ENCODE results near the gene CDK7. TPM values are rescaled to one million over a fixed set of nuclear protein-coding genes. Genes with fewer than 3 reads are reported as not detected.
A peak's percentile ranks its signal among the peaks of the same experiment; 100 is the strongest.
"Not testable (repeated sequence)": the region's sequence is repeated elsewhere in the genome, so short reads cannot be mapped to it uniquely, and the experiment has no call there.

The CDK7 gene
- total RNA-seq, 2 donors from 2014 or later, result 37.5 to 52.4 TPM

- ATAC-seq (replicated peaks); H3K27me3 Mint-ChIP-seq; H3K9me3 Mint-ChIP-seq; H3K27ac Mint-ChIP-seq; H3K4me3 Mint-ChIP-seq: not testable (repeated sequence)
- Mint-ChIP-seq H3K4me1 (peaks cover 13% of the 10 kb centered on the region), H3K36me3 (ENCODE audit: low read depth) (peaks cover 18% of the 10 kb centered on the region)
Measured at GRCh38 chr5:69220371-69220770, 14.3 kb upstream of the CDK7 start.

- Mint-ChIP-seq H3K4me1 (peaks cover 12% of the 10 kb centered on the region), H3K36me3 (ENCODE audit: low read depth) (peaks cover 21% of the 10 kb centered on the region)
- not testable (repeated sequence) for ATAC-seq (replicated peaks); H3K27ac Mint-ChIP-seq; H3K4me3 Mint-ChIP-seq; H3K27me3 Mint-ChIP-seq; H3K9me3 Mint-ChIP-seq
Measured at GRCh38 chr5:69220833-69221232, 13.9 kb upstream of the CDK7 start.

GRCh38 chr5:69224520-69224919, 10.2 kb upstream of the CDK7 start:
- Mint-ChIP-seq H3K27me3 (no peaks in the 10 kb centered on the region), H3K4me1 (peaks cover 5% of the 10 kb centered on the region), H3K36me3 (ENCODE audit: low read depth) (peaks cover 43% of the 10 kb centered on the region), H3K27ac (no peak overlapping the region), H3K4me3 (no peak overlapping the region), H3K9me3 (no peaks in the 10 kb centered on the region)
- ATAC-seq (replicated peaks), result no peak

- Mint-ChIP-seq H3K4me3 (no peak overlapping the region), H3K9me3 (no peaks in the 10 kb centered on the region), H3K27ac (no peak overlapping the region), H3K4me1 (peaks cover 5% of the 10 kb centered on the region), H3K36me3 (ENCODE audit: low read depth) (peaks cover 51% of the 10 kb centered on the region), H3K27me3 (no peaks in the 10 kb centered on the region)
- no peak for ATAC-seq (replicated peaks)
Measured at GRCh38 chr5:69225860-69226259, 8.8 kb upstream of the CDK7 start.

- H3K36me3 Mint-ChIP-seq (ENCODE audit: low read depth), result peaks cover 44% of the 10 kb centered on the region
- H3K4me3 Mint-ChIP-seq, result no peak overlapping the region
- ATAC-seq (replicated peaks), result no peak
- no peak overlapping the region for H3K27ac Mint-ChIP-seq
- H3K9me3 Mint-ChIP-seq, result no peaks in the 10 kb centered on the region
- H3K27me3 Mint-ChIP-seq, result no peaks in the 10 kb centered on the region
- peaks cover 6% of the 10 kb centered on the region for H3K4me1 Mint-ChIP-seq
Measured at GRCh38 chr5:69230181-69230580, 4.5 kb upstream of the CDK7 start.

GRCh38 chr5:69231281-69231680, 3.4 kb upstream of the CDK7 start:
- ATAC-seq (replicated peaks), result no peak
- Mint-ChIP-seq H3K4me1 (peaks cover 6% of the 10 kb centered on the region), H3K27me3 (no peaks in the 10 kb centered on the region), H3K36me3 (ENCODE audit: low read depth) (peaks cover 43% of the 10 kb centered on the region), H3K9me3 (no peaks in the 10 kb centered on the region), H3K4me3 (no peak overlapping the region), H3K27ac (no peak overlapping the region)

- H3K4me1 Mint-ChIP-seq, result peaks cover 7% of the 10 kb centered on the region
- no peaks in the 10 kb centered on the region for H3K9me3 Mint-ChIP-seq
- H3K27me3 Mint-ChIP-seq, result no peaks in the 10 kb centered on the region
- H3K4me3 Mint-ChIP-seq, result no peak overlapping the region
- H3K27ac Mint-ChIP-seq, result no peak overlapping the region
- no peak for ATAC-seq (replicated peaks)
- peaks cover 49% of the 10 kb centered on the region for H3K36me3 Mint-ChIP-seq (ENCODE audit: low read depth)
Measured at GRCh38 chr5:69231851-69232250, 2.8 kb upstream of the CDK7 start.

- H3K9me3 Mint-ChIP-seq; ATAC-seq (replicated peaks); H3K27me3 Mint-ChIP-seq: not testable (repeated sequence)
- Mint-ChIP-seq H3K4me3 (peak overlapping the region; percentile 94), H3K4me1 (peaks cover 29% of the 10 kb centered on the region), H3K36me3 (ENCODE audit: low read depth) (peaks cover 63% of the 10 kb centered on the region), H3K27ac (peak overlapping the region; percentile 59)
Measured at GRCh38 chr5:69236733-69237132, 2.0 kb downstream of the CDK7 start.

GRCh38 chr5:69237877-69238276, 3.2 kb downstream of the CDK7 start:
- Mint-ChIP-seq H3K4me3 (peak overlapping the region; percentile 94), H3K36me3 (ENCODE audit: low read depth) (peaks cover 71% of the 10 kb centered on the region)
- ATAC-seq (replicated peaks), result no peak

GRCh38 chr5:69238760-69239251, 4.1 kb downstream of the CDK7 start:
- H3K27me3 Mint-ChIP-seq, result no peaks in the 10 kb centered on the region
- H3K4me1 Mint-ChIP-seq, result peaks cover 42% of the 10 kb centered on the region
- ATAC-seq (replicated peaks), result no peak

More at GRCh38 chr5:69237877-69238276, 3.2 kb downstream of the CDK7 start:
- H3K4me1 Mint-ChIP-seq, result peaks cover 36% of the 10 kb centered on the region
- no peak overlapping the region for H3K27ac Mint-ChIP-seq
- H3K9me3 Mint-ChIP-seq, result no peaks in the 10 kb centered on the region
- H3K27me3 Mint-ChIP-seq, result no peaks in the 10 kb centered on the region

GRCh38 chr5:69242215-69242927, 7.7 kb downstream of the CDK7 start:
- Mint-ChIP-seq H3K4me3 (no peak overlapping the region), H3K4me1 (peaks cover 49% of the 10 kb centered on the region), H3K9me3 (no peaks in the 10 kb centered on the region), H3K27me3 (no peaks in the 10 kb centered on the region), H3K27ac (no peak overlapping the region), H3K36me3 (ENCODE audit: low read depth) (peaks cover 86% of the 10 kb centered on the region)
- ATAC-seq (replicated peaks), result no peak

More at GRCh38 chr5:69238760-69239251, 4.1 kb downstream of the CDK7 start:
- no peak overlapping the region for H3K4me3 Mint-ChIP-seq
- no peak overlapping the region for H3K27ac Mint-ChIP-seq
- H3K36me3 Mint-ChIP-seq (ENCODE audit: low read depth), result peaks cover 79% of the 10 kb centered on the region
- no peaks in the 10 kb centered on the region for H3K9me3 Mint-ChIP-seq

- Mint-ChIP-seq H3K36me3 (ENCODE audit: low read depth) (peaks cover 71% of the 10 kb centered on the region), H3K4me3 (no peak overlapping the region), H3K27ac (no peak overlapping the region), H3K4me1 (peaks cover 53% of the 10 kb centered on the region), H3K9me3 (no peaks in the 10 kb centered on the region), H3K27me3 (no peaks in the 10 kb centered on the region)
- no peak for ATAC-seq (replicated peaks)
Measured at GRCh38 chr5:69245031-69245430, 10.3 kb downstream of the CDK7 start.

GRCh38 chr5:69248019-69248418, 13.3 kb downstream of the CDK7 start:
- Mint-ChIP-seq H3K27me3 (no peaks in the 10 kb centered on the region), H3K9me3 (no peaks in the 10 kb centered on the region), H3K4me3 (no peak overlapping the region), H3K4me1 (peaks cover 33% of the 10 kb centered on the region), H3K36me3 (ENCODE audit: low read depth) (peaks cover 68% of the 10 kb centered on the region), H3K27ac (no peak overlapping the region)
- no peak for ATAC-seq (replicated peaks)

- Mint-ChIP-seq H3K27ac (peak overlapping the region; percentile 24), H3K27me3 (no peaks in the 10 kb centered on the region), H3K9me3 (no peaks in the 10 kb centered on the region), H3K36me3 (ENCODE audit: low read depth) (peaks cover 73% of the 10 kb centered on the region), H3K4me1 (peaks cover 20% of the 10 kb centered on the region), H3K4me3 (no peak overlapping the region)
- no peak for ATAC-seq (replicated peaks)
Measured at GRCh38 chr5:69250593-69250992, 15.9 kb downstream of the CDK7 start.

GRCh38 chr5:69252437-69252836, 17.8 kb downstream of the CDK7 start:
- peaks cover 73% of the 10 kb centered on the region for H3K36me3 Mint-ChIP-seq (ENCODE audit: low read depth)
- H3K27me3 Mint-ChIP-seq, result no peaks in the 10 kb centered on the region
- no peak for ATAC-seq (replicated peaks)
- no peak overlapping the region for H3K4me3 Mint-ChIP-seq
- H3K27ac Mint-ChIP-seq, result no peak overlapping the region
- H3K4me1 Mint-ChIP-seq, result peaks cover 8% of the 10 kb centered on the region
- no peaks in the 10 kb centered on the region for H3K9me3 Mint-ChIP-seq
